Neural cell (in vitro differentiated cells): ENCODE results near the gene SYNE3. TPM values are rescaled to one million over a fixed set of nuclear protein-coding genes. Genes with fewer than 3 reads are reported as not detected.

ENCODE experiments used
- H2AFZ ChIP-seq: fragments of 200-600, 300-800 bp; sonication (generic), shearing (Covaris generic); 2 replicates; pipeline ENCODE4 v1.6.0; 2014; ENCODE audit warnings: low read depth, mild to moderate bottlenecking, antibody characterized with exemption, low read length, moderate library complexity
- H3F3A ChIP-seq: fragments of 200-600 bp; shearing (Covaris generic); 2 replicates; pipeline ENCODE4 v1.6.1; 2016; ENCODE audit warnings: mild to moderate bottlenecking, moderate library complexity, mixed read lengths, antibody characterized with exemption, low read length; ENCODE audit not compliant: insufficient read depth, poor library complexity, severe bottlenecking
- H3K27ac ChIP-seq: fragments of 200-600, 300-800 bp; sonication (generic), shearing (Covaris generic); 2 replicates; pipeline ENCODE4 v1.5.1; 2014; ENCODE audit warnings: mild to moderate bottlenecking, low read length, moderate library complexity
- H3K27me3 ChIP-seq: fragments of 300-800, 200-600 bp; sonication (generic), shearing (Covaris generic); 2 replicates; pipeline ENCODE4 v1.6.0; 2014; ENCODE audit warnings: mild to moderate bottlenecking, low read depth, low read length, moderate library complexity; ENCODE audit not compliant: insufficient read depth
- H3K36me3 ChIP-seq: fragments of 300-800, 200-600 bp; sonication (generic), shearing (Covaris generic); 2 replicates; pipeline ENCODE4 v1.5.1; 2014; ENCODE audit warnings: mild to moderate bottlenecking, antibody characterized with exemption, low read length, moderate library complexity; ENCODE audit not compliant: insufficient read depth
- H3K4me2 ChIP-seq: fragments of 300-800, 200-600 bp; sonication (generic), shearing (Covaris generic); 2 replicates; pipeline ENCODE4 v1.6.0; 2014; ENCODE audit warnings: mild to moderate bottlenecking, low read length
- H3K4me3 ChIP-seq: fragments of 300-800, 200-600 bp; sonication (generic), shearing (Covaris generic); 2 replicates; pipeline ENCODE4 v1.5.1; 2014; ENCODE audit warnings: mild to moderate bottlenecking, low read length, moderate library complexity
- H3K79me2 ChIP-seq: fragments of 200-600 bp; shearing (Covaris generic); replicated peaks from 2 replicates; pipeline ENCODE4 v1.6.0; 2014; ENCODE audit warnings: mild to moderate bottlenecking, low read length, moderate library complexity; ENCODE audit not compliant: insufficient read depth
- H3K9ac ChIP-seq: fragments of 300-800, 200-600 bp; sonication (generic), shearing (Covaris generic); 2 replicates; pipeline ENCODE4 v1.6.1; 2016; ENCODE audit warnings: mild to moderate bottlenecking, low read length, mixed read lengths
- H3K9me2 ChIP-seq: fragments of 200-600 bp; shearing (Covaris generic); 2 replicates; pipeline ENCODE4 v1.6.1; 2016; ENCODE audit warnings: mild to moderate bottlenecking, low read length, mixed read lengths; ENCODE audit not compliant: insufficient read depth
- H3K9me3 ChIP-seq: fragments of 200-600, 300-800 bp; sonication (generic), shearing (Covaris generic); 2 replicates; pipeline ENCODE4 v1.6.1; 2016; ENCODE audit warnings: mild to moderate bottlenecking, mixed run types, low read length, moderate library complexity, mixed read lengths
- H4K20me1 ChIP-seq: fragments of 200-600 bp; shearing (Covaris generic); 2 replicates; pipeline ENCODE4 v1.6.1; 2016; ENCODE audit warnings: mild to moderate bottlenecking, mixed run types; ENCODE audit not compliant: insufficient read depth
- CTCF ChIP-seq: fragments of 450-650 bp; IDR thresholded peaks from 2 replicates; pipeline ENCODE4 v1.5.1; 2014; ENCODE audit warnings: antibody characterized with exemption, mild to moderate bottlenecking, moderate library complexity; ENCODE audit not compliant: poor library complexity, severe bottlenecking
- EP300 ChIP-seq: fragments of 450-650 bp; conservative IDR thresholded peaks from 2 replicates; pipeline ENCODE4 v1.6.1; 2014; ENCODE audit warnings: antibody characterized with exemption, mild to moderate bottlenecking, moderate library complexity; ENCODE audit not compliant: poor library complexity, severe bottlenecking
- EZH2 ChIP-seq: fragments of 200-600, 300-800 bp; shearing (Covaris generic), sonication (generic); IDR thresholded peaks from 2 replicates; pipeline ENCODE4 v1.6.1; 2014; ENCODE audit warnings: antibody characterized with exemption, low read length, borderline replicate concordance, mild to moderate bottlenecking; ENCODE audit not compliant: insufficient read depth, poor library complexity, severe bottlenecking
- MXI1 ChIP-seq: fragments of 450-650 bp; conservative IDR thresholded peaks from 2 replicates; pipeline ENCODE4 v1.6.1; 2014; ENCODE audit warnings: antibody characterized with exemption, mild to moderate bottlenecking; ENCODE audit not compliant: poor library complexity, severe bottlenecking
- POLR2AphosphoS5 ChIP-seq: IDR thresholded peaks from 2 replicates; pipeline ENCODE4 v1.6.1; 2012
- RAD21 ChIP-seq: fragments of 450-650 bp; conservative IDR thresholded peaks from 2 replicates; pipeline ENCODE4 v1.6.1; 2014; ENCODE audit warnings: antibody characterized with exemption, mild to moderate bottlenecking, moderate library complexity
- SMC3 ChIP-seq: fragments of 450-650 bp; conservative IDR thresholded peaks from 2 replicates; pipeline ENCODE4 v1.6.1; 2014; ENCODE audit warnings: antibody characterized with exemption, mild to moderate bottlenecking, moderate library complexity; ENCODE audit not compliant: poor library complexity
- TAF1 ChIP-seq: IDR thresholded peaks from 2 replicates; pipeline ENCODE4 v1.6.1; 2012; ENCODE audit warnings: low read depth
- polyA plus RNA-seq: library from polyadenylated mRNA; depleted of rRNA; stranded (reverse); fragments of >200 nt; gene quantifications from 2 replicates; pipeline ENCODE4 v1.2.3, GENCODE V29; 2014
- TF ChIP-seq, protein P1 (sequence below): IDR thresholded peaks from 2 replicates; pipeline ENCODE4 v1.6.1; 2012; ENCODE audit warnings: borderline replicate concordance

SYNE3 gene
- polyA plus RNA-seq, 1 donor from 2014 or later: 0.35 TPM

DNA sequence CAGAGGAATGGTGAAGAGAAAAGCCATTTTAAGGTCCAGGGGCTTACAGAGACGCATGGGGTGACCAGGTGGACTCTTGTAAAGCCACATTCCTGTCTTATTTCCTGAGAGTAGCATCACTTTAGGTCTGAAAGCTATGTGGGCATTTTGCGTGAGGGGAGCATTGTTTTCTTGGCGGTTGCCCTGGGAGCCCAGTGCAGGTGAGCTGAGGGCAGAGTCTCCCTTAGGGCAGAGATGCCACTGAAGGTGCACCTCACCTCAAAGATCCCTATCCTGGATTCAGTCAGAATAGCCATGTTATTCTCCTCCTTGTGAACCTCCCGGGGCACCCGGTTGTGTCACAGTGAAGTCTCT is 30.8 kb upstream of the SYNE3 start:
- Histone ChIP-seq H2AFZ (no peak overlapping the region), H3K4me2 (no peak overlapping the region)

GRCh38 chr14:95545515-95546168 is 29.2 kb upstream of the SYNE3 start:
- Histone ChIP-seq H3K9ac (no peak overlapping the region), H3K9me3 (no peaks in the 10 kb centered on the region), H3K4me2 (no peak overlapping the region), H3F3A (no peaks in the 10 kb centered on the region), H3K79me2 (peaks cover 24% of the 10 kb centered on the region), H3K36me3 (peaks cover 4% of the 10 kb centered on the region), H3K4me3 (no peak overlapping the region), H4K20me1 (no peaks in the 10 kb centered on the region), H2AFZ (no peak overlapping the region), H3K27me3 (no peaks in the 10 kb centered on the region), H3K27ac (no peak overlapping the region), H3K9me2 (no peaks in the 10 kb centered on the region)
- no peak for TF ChIP-seq MXI1
- no peak for TF ChIP-seq CTCF
- no peak for TF ChIP-seq RAD21
- no peak for TF ChIP-seq POLR2AphosphoS5
- no peak for TF ChIP-seq TAF1
- no peak for TF ChIP-seq EZH2
- TF ChIP-seq SMC3: no peak
- TF ChIP-seq, protein P1, sequence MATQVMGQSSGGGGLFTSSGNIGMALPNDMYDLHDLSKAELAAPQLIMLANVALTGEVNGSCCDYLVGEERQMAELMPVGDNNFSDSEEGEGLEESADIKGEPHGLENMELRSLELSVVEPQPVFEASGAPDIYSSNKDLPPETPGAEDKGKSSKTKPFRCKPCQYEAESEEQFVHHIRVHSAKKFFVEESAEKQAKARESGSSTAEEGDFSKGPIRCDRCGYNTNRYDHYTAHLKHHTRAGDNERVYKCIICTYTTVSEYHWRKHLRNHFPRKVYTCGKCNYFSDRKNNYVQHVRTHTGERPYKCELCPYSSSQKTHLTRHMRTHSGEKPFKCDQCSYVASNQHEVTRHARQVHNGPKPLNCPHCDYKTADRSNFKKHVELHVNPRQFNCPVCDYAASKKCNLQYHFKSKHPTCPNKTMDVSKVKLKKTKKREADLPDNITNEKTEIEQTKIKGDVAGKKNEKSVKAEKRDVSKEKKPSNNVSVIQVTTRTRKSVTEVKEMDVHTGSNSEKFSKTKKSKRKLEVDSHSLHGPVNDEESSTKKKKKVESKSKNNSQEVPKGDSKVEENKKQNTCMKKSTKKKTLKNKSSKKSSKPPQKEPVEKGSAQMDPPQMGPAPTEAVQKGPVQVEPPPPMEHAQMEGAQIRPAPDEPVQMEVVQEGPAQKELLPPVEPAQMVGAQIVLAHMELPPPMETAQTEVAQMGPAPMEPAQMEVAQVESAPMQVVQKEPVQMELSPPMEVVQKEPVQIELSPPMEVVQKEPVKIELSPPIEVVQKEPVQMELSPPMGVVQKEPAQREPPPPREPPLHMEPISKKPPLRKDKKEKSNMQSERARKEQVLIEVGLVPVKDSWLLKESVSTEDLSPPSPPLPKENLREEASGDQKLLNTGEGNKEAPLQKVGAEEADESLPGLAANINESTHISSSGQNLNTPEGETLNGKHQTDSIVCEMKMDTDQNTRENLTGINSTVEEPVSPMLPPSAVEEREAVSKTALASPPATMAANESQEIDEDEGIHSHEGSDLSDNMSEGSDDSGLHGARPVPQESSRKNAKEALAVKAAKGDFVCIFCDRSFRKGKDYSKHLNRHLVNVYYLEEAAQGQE: no peak

More for the DNA sequence above, 30.8 kb upstream of the SYNE3 start:
- Histone ChIP-seq H3K27ac (no peak overlapping the region), H3K9ac (no peak overlapping the region), H4K20me1 (no peaks in the 10 kb centered on the region), H3K9me2 (no peaks in the 10 kb centered on the region), H3F3A (no peaks in the 10 kb centered on the region), H3K36me3 (peaks cover 4% of the 10 kb centered on the region), H3K27me3 (no peaks in the 10 kb centered on the region), H3K4me3 (no peak overlapping the region), H3K79me2 (peaks cover 8% of the 10 kb centered on the region), H3K9me3 (no peaks in the 10 kb centered on the region)
- TF ChIP-seq EZH2: no peak
- no peak for TF ChIP-seq POLR2AphosphoS5
- no peak for TF ChIP-seq RAD21
- TF ChIP-seq TAF1: no peak
- TF ChIP-seq SMC3: no peak
- TF ChIP-seq, protein P1: no peak
- no peak for TF ChIP-seq CTCF
- no peak for TF ChIP-seq MXI1
- no peak for TF ChIP-seq EP300
